Femur (tissue), 1 donor: ENCODE data around the gene POLR2J3.
"Not testable (repeated sequence)": the region's sequence is repeated elsewhere in the genome, so short reads cannot be mapped to it uniquely, and the experiment has no call there.

ENCODE experiments used
- DNase-seq: peaks from one replicate; pipeline ENCODE4 v3.0.0-alpha.2; 2017

POLR2J3 gene

DNA sequence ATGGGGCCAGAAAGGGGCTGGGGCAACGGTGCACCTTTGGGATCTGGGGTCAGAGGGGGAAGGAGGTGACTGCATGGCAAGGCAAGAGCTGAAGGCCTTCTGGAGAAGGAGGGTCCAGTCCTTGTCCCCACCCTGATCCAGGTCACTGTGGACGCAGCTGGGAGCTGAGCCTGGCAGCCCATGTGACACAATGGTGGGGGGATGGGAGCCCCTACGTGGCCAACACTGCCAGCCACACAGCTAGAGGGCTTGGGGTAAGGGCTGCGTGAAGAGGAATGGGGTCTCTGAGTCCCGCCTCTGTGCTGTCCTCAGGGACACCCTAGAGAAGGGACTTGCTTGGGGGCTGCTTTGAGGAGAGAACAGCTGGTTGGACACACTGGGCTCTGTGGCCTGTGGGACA lies 9.3 kb upstream of the POLR2J3 start:
- DNase-seq = not testable (repeated sequence)

DNA sequence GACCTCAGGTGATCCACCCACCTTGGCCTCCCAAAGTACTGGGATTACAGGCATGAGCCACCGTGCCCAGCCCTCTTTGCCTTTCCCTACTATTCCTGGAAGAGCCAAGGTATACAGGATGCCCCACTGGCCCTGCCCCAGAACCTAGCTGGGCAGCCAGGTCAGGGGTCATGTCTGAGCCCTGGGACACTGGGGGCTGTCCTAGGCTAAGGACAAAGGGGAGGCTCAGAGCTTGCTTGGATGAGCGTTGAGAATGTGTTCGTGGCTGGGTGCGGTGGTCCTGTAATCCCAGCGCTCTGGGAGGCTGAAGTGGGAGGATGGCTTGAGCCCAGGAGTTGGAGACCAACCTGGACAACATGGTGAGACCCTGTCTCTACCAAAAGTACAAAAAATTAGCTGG lies 6.1 kb upstream of the POLR2J3 start:
- DNase-seq = not testable (repeated sequence)

DNA sequence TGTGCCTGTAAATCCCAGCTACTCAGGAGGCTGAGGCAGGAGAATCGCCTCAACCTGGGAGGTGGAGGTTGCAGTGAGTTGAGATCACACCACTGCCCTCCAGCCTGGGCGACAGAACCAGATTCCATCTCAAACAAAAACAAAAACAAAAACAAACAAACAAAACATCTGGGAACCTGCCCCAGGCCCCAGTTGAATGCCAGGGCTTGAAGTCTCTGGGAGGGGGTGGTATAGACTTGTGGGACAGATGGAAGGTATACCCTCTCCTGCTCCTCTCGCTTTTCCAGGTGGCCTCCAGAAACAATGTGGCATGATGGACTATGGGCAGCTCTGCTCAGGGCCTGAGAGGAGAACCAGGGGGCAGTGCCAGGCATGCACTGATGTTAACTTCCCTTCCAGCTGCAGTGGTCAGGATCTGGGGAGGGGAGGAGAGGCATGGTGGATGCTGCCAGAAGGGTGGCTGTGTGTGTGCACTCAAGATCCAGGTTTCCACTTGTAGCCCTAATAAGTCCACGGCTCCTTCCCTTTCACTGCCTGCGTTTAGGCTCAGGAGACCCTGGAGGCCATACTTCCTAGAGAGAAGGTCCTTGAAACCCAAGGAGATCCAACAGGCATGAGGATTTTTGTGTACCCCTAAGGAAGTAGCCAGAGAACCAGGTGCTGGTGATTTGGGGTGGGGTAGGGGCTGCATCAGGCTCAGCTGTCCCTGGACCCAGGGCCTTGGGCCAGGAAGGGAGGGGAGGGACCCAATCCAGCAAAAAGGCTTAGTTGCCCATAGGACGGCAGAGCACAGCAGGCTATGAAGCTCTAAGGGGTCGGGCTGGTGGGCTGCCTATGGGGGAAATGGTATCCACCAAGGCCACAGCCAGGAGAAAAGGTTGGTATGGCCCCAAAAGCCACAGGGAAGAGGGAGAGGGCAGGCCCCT lies 5.2 kb upstream of the POLR2J3 start:
- DNase-seq = not testable (repeated sequence)

DNA sequence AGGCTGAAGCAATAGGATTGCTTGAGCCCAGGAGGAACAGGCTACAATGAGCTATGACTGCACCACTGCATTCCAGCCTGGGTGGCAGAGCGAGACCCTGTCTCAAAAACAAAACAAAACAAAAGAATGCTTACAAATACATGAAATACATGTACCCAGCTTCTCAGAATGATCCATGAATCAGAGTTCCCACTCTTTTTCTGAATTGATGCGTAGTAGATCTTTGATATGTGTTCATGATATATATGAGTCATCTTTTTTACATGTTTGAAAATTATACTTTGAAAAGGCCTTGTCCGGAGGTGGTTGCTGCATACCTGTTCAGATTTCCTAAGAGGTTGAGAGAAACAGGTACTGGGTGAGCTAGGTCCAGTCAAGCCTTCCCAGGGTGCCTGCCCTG lies 4.0 kb upstream of the POLR2J3 start:
- not testable (repeated sequence) for DNase-seq

DNA sequence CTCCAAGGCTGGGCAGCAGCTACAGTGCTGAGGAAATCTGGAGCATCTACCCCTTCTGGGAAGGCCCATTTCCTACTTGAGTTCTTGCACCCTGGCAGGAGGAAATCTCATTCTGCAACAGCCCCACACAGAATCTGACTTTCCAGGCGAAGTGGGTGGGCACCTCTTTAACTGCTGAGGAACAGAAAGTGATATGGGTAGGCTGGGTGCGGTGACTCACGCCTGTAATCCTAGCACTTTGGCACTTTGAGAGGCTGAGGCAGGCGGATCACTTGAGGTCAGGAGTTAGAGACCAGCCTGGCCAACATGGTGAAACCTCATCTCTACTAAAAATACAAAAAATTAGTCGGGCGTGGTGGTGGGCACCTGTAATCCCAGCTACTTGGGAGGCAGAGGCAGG lies 2.2 kb upstream of the POLR2J3 start:
- not testable (repeated sequence) for DNase-seq

DNA sequence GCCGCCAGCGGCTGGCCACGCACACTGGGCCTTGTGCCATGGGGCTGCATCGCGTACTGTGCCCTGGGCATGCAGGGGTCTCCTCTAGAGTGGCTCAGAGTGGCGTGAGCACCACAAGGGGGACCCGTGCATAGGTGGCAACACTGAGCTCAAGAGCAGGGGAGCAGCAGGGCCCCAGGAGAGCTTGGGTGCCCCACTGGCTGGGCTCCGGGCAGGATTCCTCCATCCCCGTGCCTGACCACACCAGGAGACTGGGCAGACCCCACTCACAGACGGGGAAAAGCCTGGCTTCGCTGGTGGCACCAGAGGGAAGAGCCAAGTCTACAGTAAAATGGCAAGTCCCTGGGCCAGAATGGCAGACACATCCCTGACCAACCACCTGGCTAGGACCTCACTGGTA lies 3.8 kb downstream of the POLR2J3 start:
- DNase-seq = not testable (repeated sequence)

DNA sequence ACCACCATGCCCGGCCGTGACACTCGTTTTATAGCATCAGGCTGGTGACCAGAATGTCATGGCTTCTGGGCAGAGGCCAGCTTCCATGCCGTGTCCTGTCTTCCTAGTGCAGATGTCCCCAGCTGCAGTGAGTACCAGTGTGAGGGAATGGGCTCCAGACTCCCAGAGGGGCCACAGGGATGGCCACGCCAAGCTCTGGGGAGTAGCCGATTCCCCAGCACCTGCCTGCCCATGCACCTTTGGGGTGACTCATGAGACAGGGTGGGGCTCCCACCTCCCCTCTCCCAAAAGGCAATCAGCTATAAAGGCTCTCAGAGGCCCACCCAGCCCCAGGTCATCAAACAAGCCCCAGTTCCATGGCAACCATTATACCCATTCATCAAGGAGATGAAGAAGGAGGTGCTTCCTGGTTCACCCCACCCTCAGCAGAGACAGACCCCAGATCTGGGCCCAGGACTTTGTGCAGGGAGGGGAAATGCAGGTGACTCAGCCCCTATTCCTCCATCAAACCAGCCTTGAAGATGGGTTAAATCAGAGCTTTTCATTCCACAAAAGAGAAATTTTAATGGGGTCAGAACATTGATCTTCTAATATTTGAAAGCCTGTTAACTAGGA lies 21.5 kb downstream of the POLR2J3 start, which contains the start of gene SPDYE2:
SPDYE2 (plus strand) TSS at position 419 of the 615 bp plus-strand sequence. CDS start 2,030 bp downstream, outside the sequence.
- not testable (repeated sequence) for DNase-seq

DNA sequence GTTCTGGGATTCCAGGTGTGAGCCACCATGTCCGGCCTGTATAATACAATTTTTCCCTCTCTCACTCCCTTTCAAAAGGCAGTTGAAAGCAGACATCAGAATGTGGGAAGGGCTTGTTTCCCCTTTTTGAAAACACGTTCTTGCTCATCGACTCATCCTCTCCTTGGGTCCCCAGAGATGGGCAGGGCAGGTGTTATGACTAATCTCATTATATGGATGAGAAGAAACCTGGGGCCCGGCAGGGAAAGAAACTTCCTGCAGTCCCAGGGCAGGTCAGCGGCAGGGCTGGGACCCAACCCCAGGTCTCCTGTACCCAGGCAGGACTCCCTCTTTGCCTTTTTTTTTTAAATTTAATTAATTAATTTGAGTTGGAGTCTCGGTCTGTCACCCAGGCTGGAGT lies 26.0 kb downstream of the POLR2J3 start:
- not testable (repeated sequence) for DNase-seq

DNA sequence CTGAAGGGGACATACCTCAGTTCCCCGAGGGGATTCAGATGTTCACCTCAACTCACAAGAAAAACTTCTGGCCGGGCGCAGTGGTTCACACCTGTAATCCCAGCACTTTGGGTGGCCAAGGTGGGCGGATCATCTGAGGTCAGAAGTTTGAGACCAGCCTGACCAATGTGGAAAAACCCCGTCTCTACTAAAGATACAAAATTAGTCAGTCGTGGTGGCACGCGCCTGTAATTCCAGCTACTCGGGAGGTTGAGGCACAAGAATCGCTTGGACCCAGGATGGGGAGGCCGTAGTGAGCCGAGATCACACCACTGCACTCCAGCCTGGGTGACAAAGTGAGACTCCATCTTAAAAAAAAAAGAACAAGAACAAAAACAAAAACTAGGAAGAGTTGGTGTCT lies 27.1 kb downstream of the POLR2J3 start:
- DNase-seq = not testable (repeated sequence)

DNA sequence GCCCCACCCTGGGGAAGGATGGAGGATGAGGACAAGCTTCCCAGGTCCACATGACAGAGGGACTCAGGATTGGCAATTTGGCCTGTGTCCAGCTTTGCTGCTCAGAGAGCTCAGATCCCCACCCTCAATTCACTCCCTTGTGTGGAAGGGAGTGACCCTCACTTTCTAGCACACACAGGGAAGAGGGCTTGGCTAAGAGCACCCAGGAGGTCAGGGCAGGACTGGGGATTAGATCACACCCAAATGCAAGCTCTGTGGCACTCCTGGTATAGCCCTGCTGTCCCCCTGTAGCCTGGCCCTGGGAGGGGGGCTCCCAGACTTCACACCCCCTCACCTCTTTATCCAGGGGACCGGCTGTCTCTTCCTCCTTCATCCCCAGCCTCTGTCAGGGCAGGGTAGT lies 28.0 kb downstream of the POLR2J3 start:
- not testable (repeated sequence) for DNase-seq

DNA sequence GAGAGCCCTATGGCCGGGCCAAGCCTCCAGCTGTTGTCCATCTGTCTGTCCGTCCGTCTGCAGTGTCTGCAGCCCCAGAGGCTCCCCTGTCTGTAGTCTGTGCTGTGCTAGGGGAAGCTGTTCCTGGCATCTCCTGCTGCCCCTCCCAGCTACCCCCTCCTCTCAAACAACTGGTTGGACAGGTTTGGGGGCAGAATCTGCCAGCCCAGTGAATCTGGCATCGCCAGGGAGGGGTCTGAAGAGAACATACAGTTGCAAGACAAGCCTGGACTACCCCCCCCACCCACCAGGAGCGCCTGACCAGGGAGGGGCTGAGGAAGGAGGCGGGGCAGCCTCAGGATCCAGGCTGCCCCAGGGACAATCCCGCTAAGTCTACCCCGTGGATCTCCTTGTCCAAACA lies 28.8 kb downstream of the POLR2J3 start, which contains the start of gene UPK3BL2:
UPK3BL2 (minus strand) TSS at position 101 of the 400 bp plus-strand sequence; CDS start at position 41, 60 bp downstream.
- DNase-seq = not testable (repeated sequence)

DNA sequence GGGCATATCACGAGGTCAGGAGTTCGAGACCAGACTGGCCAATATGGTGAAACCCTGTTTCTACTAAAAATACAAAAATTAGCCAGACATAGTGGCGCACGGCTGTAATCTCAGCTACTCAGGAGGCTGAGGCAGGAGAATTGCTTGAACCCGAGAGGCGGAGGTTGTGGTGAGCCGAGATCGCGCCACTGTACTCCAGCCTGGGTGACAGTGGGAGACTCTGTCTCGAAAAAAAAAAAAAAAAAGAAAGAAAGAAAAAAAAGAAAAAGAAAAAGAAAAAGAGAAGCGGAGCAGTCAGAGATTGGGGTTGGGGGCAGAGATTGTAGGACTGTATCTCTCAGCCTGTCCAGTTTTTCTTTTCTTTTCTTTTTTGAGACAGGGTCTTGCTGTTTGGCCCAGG lies 29.6 kb downstream of the POLR2J3 start:
- DNase-seq = not testable (repeated sequence)

DNA sequence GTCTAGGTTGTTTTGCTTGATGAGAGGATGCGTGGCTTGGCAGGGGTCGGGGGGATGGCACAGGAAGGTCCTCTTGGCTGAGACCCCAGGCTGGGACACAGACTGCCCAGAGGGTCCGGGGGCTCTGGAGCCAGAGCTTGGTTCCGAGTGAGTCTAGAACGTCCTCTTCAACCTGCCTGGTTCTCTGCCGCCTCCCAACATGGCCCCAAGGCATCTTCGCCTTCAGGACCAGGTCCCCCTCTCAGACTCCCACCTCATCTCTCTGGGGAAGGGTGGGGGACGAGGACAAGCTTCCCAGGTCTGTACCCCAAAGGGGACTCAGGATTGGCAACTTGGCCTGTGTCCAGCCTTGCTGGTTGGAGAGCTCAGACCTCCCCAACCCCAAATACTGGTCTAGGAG lies 30.3 kb downstream of the POLR2J3 start:
- not testable (repeated sequence) for DNase-seq

DNA sequence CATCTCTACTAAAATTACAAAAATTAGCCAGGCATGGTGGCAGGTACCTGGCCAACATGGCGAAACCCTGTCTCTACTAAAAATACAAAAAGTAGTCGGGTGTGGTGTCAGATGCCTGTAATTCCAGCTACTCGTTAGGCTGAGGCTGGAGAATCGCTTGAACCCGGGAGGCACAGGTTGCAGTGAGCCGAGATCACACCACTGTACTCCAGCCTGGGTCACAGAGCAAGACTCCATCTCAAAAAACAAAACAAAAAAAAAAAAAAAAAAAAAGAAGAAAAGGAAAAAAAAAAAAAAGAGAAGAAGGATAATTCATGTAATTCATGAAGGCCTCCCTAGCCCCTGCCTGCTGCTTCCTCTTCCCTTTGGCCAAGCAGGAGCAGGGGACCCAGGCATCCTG lies 31.8 kb downstream of the POLR2J3 start:
- DNase-seq = not testable (repeated sequence)

DNA sequence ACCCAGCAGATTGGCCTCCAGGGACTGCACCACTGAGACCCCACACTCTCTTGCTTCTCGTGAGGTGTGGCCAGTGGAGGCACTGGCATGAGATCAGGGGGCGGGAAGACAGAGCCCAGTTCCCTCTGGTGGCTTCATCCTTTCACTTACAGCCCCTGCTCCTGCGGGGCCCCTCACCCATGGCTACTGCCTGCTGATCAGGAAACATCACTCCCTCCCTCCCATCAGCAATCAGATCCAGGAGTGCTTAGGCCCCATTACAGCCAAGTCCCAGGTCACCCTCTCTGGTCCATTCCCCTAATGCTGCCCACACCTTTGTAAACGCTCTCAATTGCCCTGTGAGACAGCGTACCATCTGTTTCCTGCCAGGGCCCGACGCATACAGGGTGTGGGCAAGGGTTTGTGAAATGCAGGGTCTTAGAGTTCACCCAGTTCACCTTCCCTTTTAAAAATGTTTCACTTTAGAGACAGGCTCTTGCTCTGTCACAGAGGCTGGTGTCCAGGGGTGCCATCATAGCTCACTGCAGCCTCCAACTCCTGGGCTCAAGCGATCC lies 37.2 kb downstream of the POLR2J3 start:
- DNase-seq = not testable (repeated sequence)

DNA sequence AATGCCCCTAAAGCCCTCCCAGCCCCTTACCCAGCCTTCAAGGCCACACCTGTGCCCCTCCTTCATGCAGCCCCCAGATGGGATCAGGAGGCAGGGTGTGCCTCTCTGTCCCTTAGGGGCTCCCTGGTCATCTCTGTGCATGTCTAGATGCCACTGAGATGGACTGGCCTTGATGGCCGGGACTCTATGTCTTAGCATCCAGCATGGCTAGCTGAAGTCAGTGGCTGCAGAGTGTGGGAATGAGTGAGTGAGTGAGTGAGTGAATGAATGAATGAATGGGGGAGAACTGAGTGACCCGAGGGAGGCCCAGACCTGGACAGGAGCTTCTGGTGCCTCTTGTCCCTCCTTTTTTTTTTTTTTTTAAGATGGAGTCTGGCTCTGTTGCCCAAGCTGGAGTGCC lies 40.3 kb downstream of the POLR2J3 start:
- not testable (repeated sequence) for DNase-seq

DNA sequence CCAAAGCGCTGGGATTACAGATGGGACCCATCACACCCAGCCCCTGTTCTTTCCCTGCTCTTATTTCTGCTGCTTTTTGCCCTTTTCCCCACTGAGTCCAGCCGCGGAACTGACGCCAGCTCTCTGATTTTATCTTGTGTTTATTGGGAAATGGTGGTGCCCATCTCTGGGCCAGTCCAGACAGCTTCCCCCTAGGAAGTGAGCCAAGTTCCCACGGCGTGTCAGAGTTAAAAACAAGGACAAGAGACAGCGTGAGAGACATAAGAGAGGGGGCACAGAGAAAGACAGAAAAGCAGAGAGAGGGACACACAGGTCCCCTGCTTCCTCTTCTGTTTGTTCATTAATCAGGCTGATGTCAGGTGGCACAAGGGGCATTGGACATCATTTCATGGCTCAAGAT lies 40.8 kb downstream of the POLR2J3 start:
- not testable (repeated sequence) for DNase-seq

DNA sequence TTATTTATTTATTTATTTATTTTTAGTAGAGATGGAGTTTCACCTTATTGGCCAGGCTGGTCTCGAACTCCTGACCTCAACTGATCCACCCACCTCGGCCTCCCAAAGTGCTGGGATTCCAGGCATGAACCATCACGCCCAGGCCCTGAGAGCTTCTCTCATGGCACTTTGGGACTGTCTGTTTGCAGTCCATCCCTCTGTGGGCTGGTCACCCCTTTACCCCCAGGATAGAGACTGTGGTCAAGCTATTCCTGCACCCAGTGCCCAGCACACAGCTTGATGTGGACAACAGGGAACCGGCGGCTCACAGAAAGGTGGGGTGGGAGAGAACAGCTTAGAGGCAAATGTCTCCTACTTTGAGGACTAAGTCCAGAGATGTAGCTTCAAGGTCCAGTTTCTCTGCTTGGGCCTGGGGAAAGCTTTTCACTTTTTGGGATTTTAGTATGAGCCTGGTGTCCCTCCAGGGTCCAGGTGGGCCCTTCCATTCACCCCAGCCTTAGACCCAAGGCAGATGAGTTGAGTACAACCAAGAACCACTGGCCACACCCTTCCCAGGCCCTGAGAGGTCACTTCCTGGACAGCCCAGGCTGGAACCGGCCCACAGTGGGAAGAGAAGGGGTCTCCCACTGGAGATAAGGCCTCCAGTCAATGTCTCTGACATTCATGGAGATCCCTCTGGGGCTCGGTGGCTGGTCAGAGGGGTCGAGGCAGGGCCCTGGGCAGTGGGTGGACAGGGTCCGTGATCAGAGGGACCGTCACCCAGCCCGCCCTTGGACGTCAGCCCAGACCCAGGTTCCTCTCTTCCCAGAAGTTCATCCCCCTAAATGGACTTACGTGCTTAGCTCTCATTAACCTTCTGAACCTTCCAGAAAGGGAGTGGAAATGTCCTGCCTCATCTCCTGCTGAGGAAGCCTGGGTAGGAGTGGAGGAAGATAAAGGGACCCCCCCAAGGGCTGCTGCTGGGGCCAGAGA lies 44.3 kb downstream of the POLR2J3 start:
- not testable (repeated sequence) for DNase-seq

DNA sequence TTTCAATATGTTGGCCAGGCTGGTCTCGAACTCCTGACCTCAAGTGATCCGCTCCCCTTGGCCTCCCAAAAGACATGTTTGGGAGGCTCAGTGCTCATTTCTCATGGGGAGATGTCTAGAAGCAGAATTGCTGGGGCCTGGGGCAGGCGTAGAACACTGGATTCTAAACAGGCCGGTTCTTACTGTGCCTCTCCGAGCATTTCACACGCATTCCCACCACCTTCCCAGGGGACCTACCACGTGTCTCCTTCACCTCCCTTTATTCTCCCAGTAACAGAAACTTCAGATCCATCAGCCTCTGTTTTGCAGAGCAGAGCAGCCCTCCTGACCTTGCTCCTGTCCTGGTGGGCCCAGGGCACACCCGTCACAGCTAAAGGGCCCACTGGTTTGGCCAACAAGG lies 45.2 kb downstream of the POLR2J3 start:
- not testable (repeated sequence) for DNase-seq

DNA sequence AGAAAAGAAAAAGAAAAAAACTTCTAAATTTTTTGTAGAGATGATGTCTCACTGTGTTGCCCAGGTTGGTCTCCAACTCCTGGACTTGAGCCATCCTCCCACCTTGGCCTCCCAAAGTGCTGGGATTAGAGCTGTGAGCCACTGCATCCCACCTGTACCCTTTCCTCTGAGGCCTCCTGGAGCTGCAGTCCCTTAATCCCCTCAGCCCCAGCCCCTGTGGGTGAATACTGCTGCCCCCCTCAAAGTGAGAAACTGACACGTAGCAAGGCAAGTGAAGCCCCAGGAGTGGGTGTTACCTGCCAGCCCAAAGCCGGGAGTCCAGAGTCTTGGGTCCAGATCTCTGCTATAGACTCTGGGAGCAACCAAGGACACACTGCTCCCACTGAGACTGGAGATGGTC lies 47.6 kb downstream of the POLR2J3 start:
- DNase-seq = not testable (repeated sequence)

DNA sequence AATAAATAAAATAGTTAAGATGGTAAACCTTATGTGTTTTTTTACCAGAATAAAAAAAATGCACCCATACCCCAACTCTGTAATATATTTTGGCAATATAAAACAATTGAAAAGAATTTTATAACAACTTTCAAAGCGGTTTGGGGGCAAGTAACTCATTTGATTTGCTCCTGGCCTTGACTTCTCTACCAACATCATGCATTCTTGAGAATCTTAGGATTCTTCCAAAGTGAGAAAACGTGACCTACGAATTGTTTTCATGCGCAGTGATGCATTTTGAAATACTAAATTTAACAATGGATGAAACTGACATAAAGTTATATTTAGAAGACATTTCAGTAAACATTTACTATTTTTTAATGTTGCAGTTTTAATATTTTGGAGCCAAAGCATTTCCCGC lies 51.6 kb downstream of the POLR2J3 start:
- DNase-seq = not testable (repeated sequence)

DNA sequence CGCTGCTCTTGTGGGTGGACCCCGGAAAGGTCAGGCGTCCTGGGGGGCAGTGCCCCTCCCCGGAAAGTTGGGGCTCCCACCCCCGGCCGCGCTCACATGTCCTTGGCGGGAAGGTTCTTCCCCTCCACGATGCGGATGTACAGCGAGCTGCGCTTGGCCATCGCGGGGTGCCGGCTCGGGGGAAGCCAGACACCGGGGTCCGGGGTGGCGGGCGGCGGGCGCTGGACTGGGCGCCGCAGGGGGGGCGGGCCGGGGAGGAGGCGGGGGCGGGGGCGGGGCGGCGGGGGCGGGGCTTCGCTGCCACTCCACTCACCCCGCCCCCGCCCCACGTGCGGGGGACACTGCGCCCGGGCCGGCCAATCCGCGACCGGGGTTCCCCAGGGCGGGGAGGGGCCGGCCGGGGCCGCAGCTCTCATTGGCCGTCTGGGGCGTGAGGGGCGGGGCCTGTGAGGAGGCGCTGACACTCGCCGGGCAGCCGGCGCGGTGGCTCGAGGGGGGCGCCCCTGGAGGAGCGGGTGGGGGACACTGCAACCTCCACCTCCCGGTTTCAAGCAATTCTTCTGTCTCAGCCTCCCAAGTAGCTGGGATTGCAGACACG lies 54.7 kb downstream of the POLR2J3 start, which contains the start of gene RASA4B:
RASA4B (minus strand) TSS at position 228 of the 598 bp plus-strand sequence; CDS start at position 161, 67 bp downstream.
- peak; percentile 22 for DNase-seq
